HUES64 (cell line): ENCODE measurements around the gene FOSL1. TPM values are rescaled to one million over a fixed set of nuclear protein-coding genes. Genes with fewer than 3 reads are reported as not detected.
A peak's percentile ranks its signal among the peaks of the same experiment; 100 is the strongest.

Experiments
- H3K27ac ChIP-seq: 2 replicates; pipeline ENCODE4 v1.7.0; 2013; ENCODE audit warnings: low read depth, low read length, inconsistent platforms
- H3K27me3 ChIP-seq: 2 replicates; pipeline ENCODE4 v1.6.1; 2013; ENCODE audit warnings: mild to moderate bottlenecking, low read length; ENCODE audit not compliant: insufficient read depth
- H3K36me3 ChIP-seq: 2 replicates; pipeline ENCODE4 v1.6.1; 2013; ENCODE audit warnings: mild to moderate bottlenecking, low read length; ENCODE audit not compliant: insufficient read depth
- H3K4me1 ChIP-seq: 2 replicates; pipeline ENCODE4 v1.6.1; 2013; ENCODE audit warnings: mild to moderate bottlenecking, low read length, moderate library complexity; ENCODE audit not compliant: insufficient read depth
- H3K4me3 ChIP-seq: 2 replicates; pipeline ENCODE4 v1.5.1; 2013; ENCODE audit warnings: mild to moderate bottlenecking, low read length, moderate library complexity
- H3K9ac ChIP-seq: 2 replicates; pipeline ENCODE4 v1.6.1; 2013; ENCODE audit warnings: mild to moderate bottlenecking, low read depth, low read length
- H3K9me3 ChIP-seq: 2 replicates; pipeline ENCODE4 v1.6.1; 2013; ENCODE audit warnings: low read depth, low read length; ENCODE audit not compliant: insufficient read depth
- WGBS: fragments of 150-250, 120-280 bp; methylation state at CpG from one replicate; pipeline ENCODE4 v1.1.7; 2013; ENCODE audit warnings: missing lambda C conversion rate; 5-methylcytosine and 5-hydroxymethylcytosine counted together
- polyA plus RNA-seq, 2 experiments: library from polyadenylated mRNA; stranded (reverse); fragments of 50-300 nt; gene quantifications; one replicate each; pipeline ENCODE4 v1.2.3, GENCODE V29; 2013

Gene FOSL1
- 15.0 TPM for polyA plus RNA-seq (2013, experiment 1 of 2)
- polyA plus RNA-seq (2013, experiment 2 of 2), result 12.0 TPM

- Histone ChIP-seq H3K9me3 (no peaks in the 10 kb centered on the region), H3K4me3 (peak within 1 kb of the TSS; percentile 69), H3K9ac (peak within 1 kb of the TSS; percentile 78), H3K27ac (peak within 1 kb of the TSS; percentile 81), H3K27me3 (peaks cover 62% of the 10 kb centered on the region), H3K4me1 (peaks cover 12% of the 10 kb centered on the region; the same call in 1 of the 2 replicates), H3K36me3 (no peaks in the 10 kb centered on the region; the same call in 1 of the 2 replicates)
- WGBS, result 2% methylated on average over 80 of the region's 80 CpGs
Measured at GRCh38 chr11:65900125-65900898, at the start of gene FOSL1. Gene FOSL1 (minus strand): TSS chr11:65900388. CDS start chr11:65900339, 49 bp downstream.

DNA sequence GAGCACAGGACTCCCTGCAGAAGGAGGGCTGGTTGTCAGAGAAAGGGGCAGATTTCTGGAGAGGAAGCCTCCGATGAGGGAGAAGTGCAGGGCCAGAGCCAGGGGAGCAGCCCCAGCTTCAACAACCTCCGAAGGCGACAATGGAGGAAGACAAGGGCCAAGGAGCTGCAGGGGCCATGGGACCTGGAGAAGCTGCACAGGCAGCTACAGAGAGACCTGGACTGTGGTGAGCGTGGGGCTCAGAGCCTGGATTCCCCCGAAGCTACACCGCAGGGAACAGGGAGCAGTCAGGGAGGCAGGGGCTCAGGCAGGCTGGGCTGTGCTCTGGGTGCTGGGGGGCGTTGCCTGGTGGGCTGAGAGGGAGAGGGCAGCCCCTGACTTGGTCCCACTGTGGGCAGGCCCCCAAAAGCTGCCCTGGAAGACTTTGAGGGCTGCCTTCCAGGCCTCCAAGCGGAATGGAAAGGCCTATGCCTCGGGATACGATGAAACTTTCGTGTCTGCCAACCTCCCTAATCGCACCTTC, 47.5 kb upstream of the FOSL1 start:
- 93% methylated on average over 12 of the region's 12 CpGs for WGBS
- Histone ChIP-seq H3K36me3 (no peaks in the 10 kb centered on the region), H3K27ac (no peak overlapping the region), H3K4me1 (peaks cover 9% of the 10 kb centered on the region), H3K4me3 (no peak overlapping the region), H3K9me3 (no peaks in the 10 kb centered on the region), H3K9ac (no peak overlapping the region), H3K27me3 (no peaks in the 10 kb centered on the region)

- Histone ChIP-seq H3K9ac (peak overlapping the region; percentile 8; the same call in 1 of the 2 replicates), H3K27me3 (no peaks in the 10 kb centered on the region), H3K4me3 (no peak overlapping the region), H3K36me3 (no peaks in the 10 kb centered on the region), H3K4me1 (peaks cover 9% of the 10 kb centered on the region), H3K9me3 (no peaks in the 10 kb centered on the region), H3K27ac (no peak overlapping the region)
- WGBS, result 82% methylated on average over 13 of the region's 13 CpGs
Measured at GRCh38 chr11:65947133-65947532, 46.9 kb upstream of the FOSL1 start.

DNA sequence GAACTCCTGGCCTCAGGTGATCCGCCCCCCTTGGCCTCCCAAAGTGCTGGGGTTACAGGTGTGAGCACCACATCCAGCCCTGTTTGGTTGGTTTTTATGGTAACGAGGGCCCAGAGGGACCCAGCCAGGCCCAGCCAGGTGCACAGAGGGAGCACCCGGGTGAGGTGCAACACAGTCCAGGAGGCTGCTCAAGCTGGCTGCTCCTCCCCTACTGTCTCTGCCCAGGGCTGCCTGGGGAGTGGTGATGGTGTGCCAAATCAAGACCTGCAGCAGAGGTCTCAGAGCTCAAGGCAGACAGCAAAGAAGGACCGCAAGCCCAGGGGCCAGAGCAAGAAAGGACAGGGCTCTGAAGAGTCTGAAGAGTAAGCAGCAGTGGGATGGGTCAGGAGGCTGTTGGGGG, 46.5 kb upstream of the FOSL1 start:
- no peaks in the 10 kb centered on the region for H3K9me3 ChIP-seq
- H3K27ac ChIP-seq, result peak overlapping the region; percentile 49; the same call in 1 of the 2 replicates
- H3K4me3 ChIP-seq, result no peak overlapping the region; the same call in 1 of the 2 replicates
- peaks cover 9% of the 10 kb centered on the region for H3K4me1 ChIP-seq
- no peaks in the 10 kb centered on the region for H3K27me3 ChIP-seq
- no peaks in the 10 kb centered on the region for H3K36me3 ChIP-seq
- peak overlapping the region; percentile 8; the same call in 1 of the 2 replicates for H3K9ac ChIP-seq
- 91% methylated on average over 4 of the region's 4 CpGs for WGBS

DNA sequence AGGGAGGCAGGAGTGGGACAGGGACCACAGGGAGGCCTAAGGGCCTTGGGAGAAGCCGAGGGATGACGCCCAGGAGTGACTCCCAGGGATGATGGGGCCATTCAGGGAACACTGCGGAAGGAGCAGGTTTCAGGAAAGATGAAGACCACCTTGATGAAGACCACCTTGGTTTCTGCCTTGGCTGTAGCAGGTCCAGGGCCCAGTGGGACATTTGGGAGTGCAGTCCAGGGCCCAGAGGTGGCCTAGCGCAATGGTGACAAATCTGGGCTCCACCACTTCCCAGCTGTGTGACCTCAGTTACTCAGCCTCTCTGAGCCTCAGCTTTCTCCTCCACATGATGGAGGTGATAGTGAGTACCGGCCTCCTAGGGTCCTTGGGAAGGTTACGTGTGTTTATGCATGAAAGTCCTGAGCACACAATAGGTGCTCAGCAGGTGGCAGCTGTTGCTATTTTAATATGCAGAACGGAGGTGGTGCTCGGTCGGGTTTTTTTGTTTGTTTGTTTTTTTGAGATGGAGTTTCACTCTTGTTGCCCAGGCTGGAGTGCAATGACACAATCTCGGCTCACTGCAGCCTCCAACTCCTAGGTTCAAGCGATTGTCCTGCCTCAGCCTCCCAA, 45.9 kb upstream of the FOSL1 start:
- Histone ChIP-seq H3K36me3 (no peaks in the 10 kb centered on the region), H3K4me1 (peaks cover 9% of the 10 kb centered on the region), H3K27me3 (no peaks in the 10 kb centered on the region), H3K9ac (peak overlapping the region; percentile 48; the same call in 1 of the 2 replicates), H3K4me3 (peak overlapping the region; percentile 39), H3K9me3 (no peaks in the 10 kb centered on the region), H3K27ac (peak overlapping the region; percentile 87)
- 45% methylated on average over 11 of the region's 11 CpGs for WGBS

GRCh38 chr11:65945430-65945911, 45.3 kb upstream of the FOSL1 start, which contains the start of gene TSGA10IP:
Gene TSGA10IP (plus strand): TSS chr11:65945480. CDS start chr11:65945676, 196 bp downstream.
- no peaks in the 10 kb centered on the region for H3K27me3 ChIP-seq
- no peaks in the 10 kb centered on the region for H3K9me3 ChIP-seq
- 16% methylated on average over 13 of the region's 13 CpGs for WGBS
- no peaks in the 10 kb centered on the region for H3K36me3 ChIP-seq
- peak within 1 kb of the TSS; percentile 39 for H3K4me3 ChIP-seq
- peak within 1 kb of the TSS; percentile 87 for H3K27ac ChIP-seq
- H3K4me1 ChIP-seq, result peaks cover 9% of the 10 kb centered on the region
- H3K9ac ChIP-seq, result peak within 1 kb of the TSS; percentile 48; the same call in 1 of the 2 replicates

GRCh38 chr11:65944767-65945166, 44.6 kb upstream of the FOSL1 start:
- no peak overlapping the region for H3K9ac ChIP-seq
- no peaks in the 10 kb centered on the region for H3K36me3 ChIP-seq
- no peak overlapping the region for H3K27ac ChIP-seq
- no peaks in the 10 kb centered on the region for H3K27me3 ChIP-seq
- no peaks in the 10 kb centered on the region for H3K9me3 ChIP-seq
- WGBS, result 90% methylated on average over 8 of the region's 8 CpGs
- H3K4me1 ChIP-seq, result peaks cover 9% of the 10 kb centered on the region
- no peak overlapping the region for H3K4me3 ChIP-seq

DNA sequence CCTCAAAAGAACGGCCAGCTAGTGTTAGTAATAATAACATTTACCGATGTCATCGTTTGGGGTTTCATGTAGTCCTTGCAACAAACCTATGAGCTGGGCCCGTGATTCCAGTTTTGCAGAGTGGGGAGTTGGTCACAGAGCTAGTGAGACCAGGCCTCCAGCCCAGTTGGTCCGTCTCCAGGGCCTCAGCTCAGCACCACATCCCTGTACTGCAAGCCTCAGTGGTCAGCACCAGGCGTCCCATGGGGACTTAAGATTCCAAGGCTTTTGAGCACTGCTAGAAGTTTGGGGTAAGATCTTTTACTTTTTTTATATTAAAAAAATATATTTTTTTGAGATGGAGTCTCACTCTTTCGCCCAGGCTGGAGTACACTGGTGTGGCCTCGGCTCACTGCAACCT, 44.0 kb upstream of the FOSL1 start:
- Histone ChIP-seq H3K27me3 (no peaks in the 10 kb centered on the region), H3K4me1 (peaks cover 9% of the 10 kb centered on the region), H3K36me3 (no peaks in the 10 kb centered on the region), H3K27ac (no peak overlapping the region), H3K9me3 (no peaks in the 10 kb centered on the region), H3K4me3 (no peak overlapping the region), H3K9ac (no peak overlapping the region)
- 93% methylated on average over 8 of the region's 8 CpGs for WGBS

- peaks cover 9% of the 10 kb centered on the region for H3K4me1 ChIP-seq
Measured at GRCh38 chr11:65942531-65942930, 42.3 kb upstream of the FOSL1 start.

DNA sequence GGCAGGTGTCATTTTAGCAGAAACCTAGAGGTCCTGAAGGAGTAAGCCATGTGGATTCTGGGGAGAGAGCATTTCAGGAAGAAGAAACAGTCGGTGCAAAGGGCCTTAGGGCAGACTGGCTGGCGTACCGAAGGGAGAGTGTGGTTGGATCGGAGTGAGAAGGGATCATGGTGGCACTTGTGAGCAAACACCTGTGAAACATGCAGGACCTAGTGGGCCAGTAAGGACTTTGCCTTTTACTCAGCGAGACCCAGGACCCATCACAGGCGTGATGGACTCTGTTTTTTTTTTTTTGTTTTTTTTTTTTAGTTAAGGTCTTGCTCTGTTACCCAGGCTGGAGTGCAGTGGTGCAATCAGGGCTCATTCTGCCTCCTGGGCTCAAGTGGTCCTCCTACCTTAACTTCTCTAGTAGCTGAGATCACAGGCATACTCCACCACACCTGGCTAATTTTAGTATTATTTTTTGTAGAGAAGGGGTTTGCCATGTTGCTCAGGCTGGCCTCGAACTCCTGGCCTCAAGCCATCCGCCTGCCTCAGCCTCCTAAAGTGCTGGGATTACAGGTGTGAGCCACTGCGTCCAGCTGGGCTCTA, 41.6 kb upstream of the FOSL1 start:
- Histone ChIP-seq H3K27me3 (no peaks in the 10 kb centered on the region), H3K4me3 (no peak overlapping the region), H3K27ac (no peak overlapping the region), H3K36me3 (no peaks in the 10 kb centered on the region), H3K4me1 (peaks cover 6% of the 10 kb centered on the region), H3K9ac (no peak overlapping the region), H3K9me3 (no peaks in the 10 kb centered on the region)
- 83% methylated on average over 9 of the region's 9 CpGs for WGBS

More at GRCh38 chr11:65942531-65942930, 42.3 kb upstream of the FOSL1 start:
- H3K4me3 ChIP-seq, result no peak overlapping the region
- H3K27me3 ChIP-seq, result no peaks in the 10 kb centered on the region
- no peaks in the 10 kb centered on the region for H3K9me3 ChIP-seq
- WGBS, result 90% methylated on average over 7 of the region's 7 CpGs
- H3K36me3 ChIP-seq, result no peaks in the 10 kb centered on the region
- no peak overlapping the region for H3K27ac ChIP-seq
- no peak overlapping the region for H3K9ac ChIP-seq
